Stimulated activated CD8-positive, alpha-beta memory T cell treated with anti-CD3 and anti-CD28 coated beads, Interleukin-7, amount 100 ng/mL, for 24 hours (primary cell): Measurements from ENCODE around the gene PON2.
A peak's percentile ranks its signal among the peaks of the same experiment; 100 is the strongest.
"Not testable (repeated sequence)": the region's sequence is repeated elsewhere in the genome, so short reads cannot be mapped to it uniquely, and the experiment has no call there.

ENCODE experiments used
- DNase-seq: peaks from one replicate; pipeline ENCODE4 v3.0.0-alpha.2; 2020; ENCODE audit warnings: low read depth

PON2 gene

GRCh38 chr7:95434557-95435421, at the start of gene PON2:
Gene PON2 (minus strand): TSS chr7:95435028. CDS start chr7:95434951, 77 bp downstream.
- DNase-seq = peak; percentile 1

GRCh38 chr7:95482424-95482823, 47.6 kb upstream of the PON2 start:
- no peak for DNase-seq

- no peak for DNase-seq
These were observed 46.7 kb upstream of the PON2 start for GRCh38 chr7:95481271-95482165.

- no peak for DNase-seq
These were observed 45.3 kb upstream of the PON2 start for GRCh38 chr7:95479992-95480624.

GRCh38 chr7:95478272-95479037, 43.6 kb upstream of the PON2 start:
- no peak for DNase-seq

GRCh38 chr7:95476904-95477594, 42.2 kb upstream of the PON2 start:
- DNase-seq = peak; percentile 5

- no peak for DNase-seq
These were observed 41.4 kb upstream of the PON2 start for GRCh38 chr7:95476072-95476847.

- no peak for DNase-seq
These were observed 38.6 kb upstream of the PON2 start for GRCh38 chr7:95473276-95473985.

- no peak for DNase-seq
These were observed 37.8 kb upstream of the PON2 start for GRCh38 chr7:95472581-95473161.

GRCh38 chr7:95471071-95471470, 36.2 kb upstream of the PON2 start:
- DNase-seq = no peak

GRCh38 chr7:95470452-95470851, 35.6 kb upstream of the PON2 start:
- DNase-seq = no peak

GRCh38 chr7:95469848-95470247, 35.0 kb upstream of the PON2 start:
- DNase-seq = no peak

GRCh38 chr7:95469187-95469586, 34.4 kb upstream of the PON2 start:
- DNase-seq = no peak

- DNase-seq = no peak
These were observed 33.2 kb upstream of the PON2 start for GRCh38 chr7:95467912-95468607.

GRCh38 chr7:95460653-95461052, 25.8 kb upstream of the PON2 start:
- DNase-seq = not testable (repeated sequence)

- no peak for DNase-seq
These were observed 23.1 kb upstream of the PON2 start for GRCh38 chr7:95457947-95458346.

- DNase-seq = no peak
These were observed 19.7 kb upstream of the PON2 start for GRCh38 chr7:95454438-95455045.

- no peak for DNase-seq
These were observed 11.8 kb upstream of the PON2 start for GRCh38 chr7:95446618-95447017.
